ENCODE results near the gene ANKRD39. TPM values are rescaled to one million over a fixed set of nuclear protein-coding genes. Genes with fewer than 3 reads are reported as not detected.

ANKRD39 gene
- total and polyA plus RNA-seq, 7 donors, result 19.2 to 101 (median 53.3) TPM

DNA sequence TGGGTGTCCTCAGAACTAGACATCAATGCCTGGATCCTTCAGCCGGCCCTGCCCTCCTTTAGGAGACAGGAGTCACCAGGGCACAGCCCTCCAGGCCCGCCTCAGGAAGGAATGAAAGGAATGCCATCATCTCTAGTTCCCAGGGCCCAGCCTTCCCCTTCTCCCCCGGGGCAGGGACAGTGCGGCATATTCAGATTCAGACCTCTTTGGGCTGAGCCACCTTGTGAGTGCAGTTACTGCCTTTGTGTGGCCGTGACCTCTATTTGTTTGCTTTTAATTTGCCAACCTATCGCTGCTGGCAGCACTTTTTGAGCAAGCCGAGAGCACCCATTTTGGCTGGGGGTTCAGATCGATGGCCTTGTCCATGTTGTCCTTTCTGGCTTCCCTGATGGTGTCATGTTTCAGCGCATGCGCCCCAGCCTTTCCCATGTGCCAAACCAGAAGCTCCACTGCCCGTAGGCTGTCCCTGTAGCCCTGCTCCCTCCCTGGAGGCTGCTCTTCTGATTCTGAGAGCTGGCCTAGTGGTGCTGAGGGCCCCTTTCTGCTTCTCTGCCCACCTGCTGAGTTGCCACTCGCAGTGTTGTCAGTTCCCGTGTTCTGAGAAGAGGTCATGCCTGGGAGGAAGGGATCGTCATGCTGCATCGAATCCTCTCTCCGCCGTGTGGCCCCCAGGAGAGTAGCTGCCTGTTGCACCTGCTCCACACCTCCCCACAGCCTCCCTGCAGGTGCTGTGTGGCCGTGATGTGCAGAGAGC, 24.9 kb downstream of the ANKRD39 start:
- 22 to 26% (median 23%) methylated on average over 18 of the region's 18 CpGs for WGBS, 3 donors

DNA sequence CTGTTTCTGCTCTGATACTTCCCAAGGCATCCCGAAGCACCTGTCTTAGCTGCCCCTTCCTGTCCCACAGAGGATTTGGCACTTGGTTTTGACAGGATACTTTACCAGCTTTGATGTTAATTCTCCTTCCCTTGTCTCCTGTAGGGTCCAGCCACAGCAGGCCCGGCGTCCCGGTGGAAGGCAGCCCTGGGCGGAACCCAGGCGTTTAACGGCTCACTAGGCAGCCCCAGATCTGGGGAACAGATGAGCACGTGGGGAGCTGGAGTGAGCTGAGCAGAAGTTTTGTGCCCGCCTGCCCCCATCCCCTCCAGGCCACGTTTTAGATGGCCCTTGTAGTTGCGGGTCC, 25.4 kb downstream of the ANKRD39 start:
- Histone ChIP-seq H3K27ac (peak overlapping the region; percentile 62), H3K9me3 (no peaks in the 10 kb centered on the region), H3K27me3 (ENCODE audit: insufficient read depth in 3 of 3, low read length in 2 of 3) (no peaks in the 10 kb centered on the region), H3K36me3 (ENCODE audit: insufficient read depth in 1 of 2, low read depth in 1 of 2) (peaks cover 6 to 57% of the 10 kb centered on the region in 2 donors), H3K4me3 (no peak overlapping the region), H3K4me1 (peaks cover 19% of the 10 kb centered on the region)
- DNase-seq (no peak), ATAC-seq (no peak)
- 41 to 70% (median 53%) methylated on average over 11 of the region's 11 CpGs for WGBS, 3 donors
- TF ChIP-seq, protein P1, sequence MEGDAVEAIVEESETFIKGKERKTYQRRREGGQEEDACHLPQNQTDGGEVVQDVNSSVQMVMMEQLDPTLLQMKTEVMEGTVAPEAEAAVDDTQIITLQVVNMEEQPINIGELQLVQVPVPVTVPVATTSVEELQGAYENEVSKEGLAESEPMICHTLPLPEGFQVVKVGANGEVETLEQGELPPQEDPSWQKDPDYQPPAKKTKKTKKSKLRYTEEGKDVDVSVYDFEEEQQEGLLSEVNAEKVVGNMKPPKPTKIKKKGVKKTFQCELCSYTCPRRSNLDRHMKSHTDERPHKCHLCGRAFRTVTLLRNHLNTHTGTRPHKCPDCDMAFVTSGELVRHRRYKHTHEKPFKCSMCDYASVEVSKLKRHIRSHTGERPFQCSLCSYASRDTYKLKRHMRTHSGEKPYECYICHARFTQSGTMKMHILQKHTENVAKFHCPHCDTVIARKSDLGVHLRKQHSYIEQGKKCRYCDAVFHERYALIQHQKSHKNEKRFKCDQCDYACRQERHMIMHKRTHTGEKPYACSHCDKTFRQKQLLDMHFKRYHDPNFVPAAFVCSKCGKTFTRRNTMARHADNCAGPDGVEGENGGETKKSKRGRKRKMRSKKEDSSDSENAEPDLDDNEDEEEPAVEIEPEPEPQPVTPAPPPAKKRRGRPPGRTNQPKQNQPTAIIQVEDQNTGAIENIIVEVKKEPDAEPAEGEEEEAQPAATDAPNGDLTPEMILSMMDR (IDR thresholded peaks at IDR 0.05), result no peak
- intact Hi-C loops (cut with DNase I), result no loop called here

More for the DNA sequence above, 24.9 kb downstream of the ANKRD39 start:
- peak; percentile 83 to 91 for DNase-seq
- Histone ChIP-seq H3K27me3 (ENCODE audit: insufficient read depth in 3 of 3, low read length in 2 of 3) (no peaks in the 10 kb centered on the region), H3K4me3 (no peak overlapping the region), H3K27ac (peak overlapping the region; percentile 62), H3K9me3 (no peaks in the 10 kb centered on the region), H3K36me3 (ENCODE audit: insufficient read depth in 1 of 2, low read depth in 1 of 2) (peaks cover 6 to 57% of the 10 kb centered on the region in 2 donors), H3K4me1 (peaks cover 19% of the 10 kb centered on the region)
- ATAC-seq, result peak; percentile 50 to 68 (median 64)
- intact Hi-C loops (cut with DNase I), result no loop called here
- TF ChIP-seq, protein P1 (IDR thresholded peaks at IDR 0.05), result no peak

DNA sequence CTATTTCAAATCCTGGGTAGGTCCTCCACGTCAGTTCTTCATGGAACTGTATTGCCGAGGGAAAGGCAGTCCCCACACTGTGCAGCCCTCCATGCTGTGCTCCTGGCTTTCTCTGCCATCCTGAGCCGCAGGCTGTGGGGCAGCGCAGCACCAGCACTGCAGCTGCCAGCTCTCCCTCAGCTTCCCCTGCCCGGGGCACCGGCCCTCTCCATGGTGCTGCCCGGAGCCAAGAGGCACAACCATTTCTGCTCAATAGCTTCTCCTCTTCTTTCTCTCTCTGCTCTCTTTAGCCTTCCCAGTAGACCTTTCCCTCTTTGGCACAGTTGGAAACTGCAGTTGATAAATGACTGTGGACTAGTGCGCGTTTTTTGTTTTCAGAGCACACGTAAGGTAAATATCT, 26.1 kb downstream of the ANKRD39 start:
- DNase-seq, result no peak
- no peaks in the 10 kb centered on the region for H3K27me3 ChIP-seq (ENCODE audit: insufficient read depth in 3 of 3, low read length in 2 of 3)
- H3K27ac ChIP-seq, result peak overlapping the region; percentile 62
- intact Hi-C loops (cut with DNase I), result no loop called here
- H3K4me3 ChIP-seq, result no peak overlapping the region
- TF ChIP-seq, protein P1 (IDR thresholded peaks at IDR 0.05), result no peak
- peaks cover 6 to 63% of the 10 kb centered on the region in 2 donors for H3K36me3 ChIP-seq (ENCODE audit: insufficient read depth in 1 of 2, low read depth in 1 of 2)
- peaks cover 19% of the 10 kb centered on the region for H3K4me1 ChIP-seq
- peak in 1 of 4 donors; percentile 2 for ATAC-seq
- H3K9me3 ChIP-seq, result no peaks in the 10 kb centered on the region
- WGBS, 3 donors, result 60 to 74% (median 68%) methylated on average over 10 of the region's 10 CpGs

DNA sequence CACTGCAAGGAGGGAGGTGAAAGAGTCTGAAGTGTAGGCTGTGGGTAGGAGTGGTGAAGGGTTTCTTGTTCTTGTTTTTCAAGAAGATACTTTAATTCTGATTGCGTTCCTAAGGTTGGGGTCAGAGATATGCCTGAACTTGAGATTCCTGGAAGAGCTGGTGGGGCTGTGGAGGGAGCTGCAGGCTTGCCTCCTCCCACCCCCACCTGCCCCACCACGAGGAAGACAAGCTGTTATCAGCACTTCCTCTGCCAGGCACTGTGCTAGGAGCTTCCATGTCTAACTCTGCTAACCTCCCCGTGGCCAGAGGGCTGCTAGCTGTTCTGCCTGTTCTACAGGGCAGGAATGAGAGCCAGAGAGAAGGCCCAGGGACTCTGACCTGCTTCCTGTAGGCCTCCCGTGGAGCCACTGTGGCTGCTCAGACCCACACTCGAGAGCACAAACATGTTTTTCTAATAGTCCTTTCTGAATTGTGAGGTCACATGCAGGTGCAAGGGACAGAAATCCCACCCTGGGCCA, 27.7 kb downstream of the ANKRD39 start:
- intact Hi-C loops (cut with DNase I), result no loop called here
- H3K9me3 ChIP-seq, result no peaks in the 10 kb centered on the region

More for the DNA sequence above, 27.7 kb downstream of the ANKRD39 start:
- H3K4me1 ChIP-seq, result peaks cover 19% of the 10 kb centered on the region
- DNase-seq (no peak), ATAC-seq (no peak)
- 53 to 61% (median 55%) methylated on average over 5 of the region's 5 CpGs for WGBS, 3 donors
- H3K27me3 ChIP-seq (ENCODE audit: insufficient read depth in 3 of 3, low read length in 2 of 3), result no peaks in the 10 kb centered on the region
- H3K36me3 ChIP-seq (ENCODE audit: insufficient read depth in 1 of 2, low read depth in 1 of 2), result peaks cover 6 to 78% of the 10 kb centered on the region in 2 donors
- no peak overlapping the region for H3K4me3 ChIP-seq
- TF ChIP-seq, protein P1 (IDR thresholded peaks at IDR 0.05), result no peak
- no peak overlapping the region for H3K27ac ChIP-seq
